Type B pancreatic cell (in vitro differentiated cells): ENCODE measurements around the gene SPAG6. TPM values are rescaled to one million over a fixed set of nuclear protein-coding genes. Genes with fewer than 3 reads are reported as not detected.
"Not testable (repeated sequence)": the region's sequence is repeated elsewhere in the genome, so short reads cannot be mapped to it uniquely, and the experiment has no call there.

Experiments used
- DNase-seq: peaks from one replicate; pipeline ENCODE4 v3.0.0; 2021; ENCODE audit warnings: mixed read lengths; ENCODE audit not compliant: unreplicated experiment; ENCODE audit errors: extremely low spot score
- H3K27ac Mint-ChIP-seq: 2 replicates; pipeline ENCODE4 v1.8.0; 2021; ENCODE audit warnings: mild to moderate bottlenecking, mixed read lengths
- H3K27me3 Mint-ChIP-seq: 2 replicates; pipeline ENCODE4 v1.8.0; 2021; ENCODE audit warnings: mixed read lengths
- H3K36me3 Mint-ChIP-seq: 2 replicates; pipeline ENCODE4 v1.8.0; 2021; ENCODE audit warnings: mixed read lengths
- H3K4me1 Mint-ChIP-seq: one replicate; pipeline ENCODE4 v1.8.0; 2021; ENCODE audit warnings: mixed read lengths; ENCODE audit not compliant: unreplicated experiment
- H3K4me3 Mint-ChIP-seq: 2 replicates; pipeline ENCODE4 v1.8.0; 2021; ENCODE audit warnings: mild to moderate bottlenecking, mixed read lengths
- H3K9me3 Mint-ChIP-seq: 2 replicates; pipeline ENCODE4 v1.8.0; 2021; ENCODE audit warnings: mixed read lengths
- CTCF ChIP-seq: fragments of 200-600 bp; sonication (generic); conservative IDR thresholded peaks from 2 replicates; pipeline ENCODE4 v1.5.0; 2021; ENCODE audit warnings: antibody characterized with exemption, mild to moderate bottlenecking
- total RNA-seq: library from RNA; stranded (reverse); gene quantifications from 2 replicates; pipeline ENCODE4 v1.2.1, GENCODE V29; 2021; ENCODE audit warnings: low replicate concordance

SPAG6 gene
- total RNA-seq, 1 donor from 2014 or later = 6.6 TPM

DNA sequence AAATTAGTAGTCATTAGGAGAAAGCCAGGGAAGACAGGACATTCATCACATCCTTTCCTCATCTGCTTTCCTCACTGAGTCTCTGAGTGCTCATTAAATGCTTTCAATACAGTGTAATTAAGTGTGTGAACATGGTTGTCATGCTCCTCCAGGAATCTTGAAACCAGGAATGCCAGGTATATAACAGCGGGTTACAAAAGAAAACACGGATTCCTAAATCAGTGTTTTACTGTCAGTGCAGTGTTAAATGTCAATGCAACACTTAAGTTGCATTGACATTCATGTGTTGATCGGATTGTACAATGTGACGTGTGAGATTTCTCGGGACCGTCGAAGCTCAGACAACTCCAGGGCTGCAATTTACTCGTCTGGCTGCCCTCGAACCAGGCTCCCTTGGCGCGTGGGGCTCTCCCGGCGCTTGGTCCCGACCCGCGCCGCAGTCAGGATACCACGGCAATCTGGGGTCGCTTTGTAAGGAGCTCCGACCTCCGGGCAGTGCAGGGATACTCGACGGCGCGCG, 455 bp upstream of the SPAG6 start:
- Mint-ChIP-seq H3K27ac (peak overlapping the region; percentile 4), H3K36me3 (peaks cover 8% of the 10 kb centered on the region), H3K9me3 (peaks cover 5% of the 10 kb centered on the region), H3K4me1 (peaks cover 5% of the 10 kb centered on the region), H3K27me3 (peaks cover 84% of the 10 kb centered on the region), H3K4me3 (peak overlapping the region; percentile 80)
- DNase-seq = no peak
- TF ChIP-seq CTCF = no peak

DNA sequence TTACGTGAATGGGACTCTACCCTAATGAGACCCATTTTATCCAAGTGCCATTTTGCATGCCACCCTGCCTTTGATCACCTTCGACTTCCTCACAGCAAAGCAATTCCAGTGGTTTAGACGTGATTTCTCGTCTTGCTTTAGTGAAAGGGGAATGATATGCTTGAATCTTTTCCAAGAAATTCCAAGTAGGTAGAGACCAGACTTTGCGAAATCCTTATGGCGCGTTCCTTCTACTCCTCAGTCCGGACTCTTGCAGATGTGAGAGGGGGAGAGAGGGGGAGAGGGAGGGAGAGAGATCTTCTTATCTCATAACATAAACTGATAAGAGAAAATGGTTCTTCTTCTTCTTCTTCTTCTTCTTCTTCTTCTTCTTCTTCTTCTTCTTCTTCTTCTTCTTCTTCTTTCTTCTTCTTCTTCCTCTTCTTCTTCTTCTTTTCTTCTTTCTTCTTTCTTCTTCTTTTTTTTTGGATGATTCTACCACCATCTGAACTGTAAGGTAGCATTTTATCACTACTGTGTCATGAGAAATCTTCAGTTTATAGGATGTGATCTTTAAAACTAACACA, 883 bp downstream of the SPAG6 start:
- peaks cover 8% of the 10 kb centered on the region for H3K36me3 Mint-ChIP-seq

DNA sequence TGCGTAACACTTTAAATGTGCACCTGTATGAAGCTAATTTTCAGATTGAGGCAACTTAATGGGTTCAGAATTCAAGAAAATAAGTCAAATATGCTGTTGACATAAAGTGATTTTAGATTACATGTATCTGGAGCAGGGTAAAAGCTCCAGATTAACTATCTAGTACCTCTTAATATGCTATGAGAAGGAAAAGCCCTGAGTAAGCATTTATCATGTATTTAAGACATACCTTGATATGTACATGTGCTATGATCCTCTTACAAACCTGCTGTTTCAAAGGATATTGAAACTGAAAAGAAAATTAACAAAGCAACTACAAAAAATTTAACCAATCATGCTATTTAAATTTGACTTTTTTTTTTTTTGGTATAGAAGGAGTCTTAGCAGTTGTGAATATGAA, 4.5 kb downstream of the SPAG6 start:
- H3K4me1 Mint-ChIP-seq = no peaks in the 10 kb centered on the region
- H3K4me3 Mint-ChIP-seq = no peak overlapping the region
- DNase-seq = no peak
- H3K9me3 Mint-ChIP-seq = peaks cover 5% of the 10 kb centered on the region
- no peak overlapping the region for H3K27ac Mint-ChIP-seq
- TF ChIP-seq CTCF = no peak
- H3K27me3 Mint-ChIP-seq = peaks cover 54% of the 10 kb centered on the region
- peaks cover 4% of the 10 kb centered on the region for H3K36me3 Mint-ChIP-seq

More for the DNA sequence above, 883 bp downstream of the SPAG6 start:
- no peak for DNase-seq
- TF ChIP-seq CTCF = no peak
- peak overlapping the region; percentile 69 for H3K27ac Mint-ChIP-seq
- H3K4me1 Mint-ChIP-seq = no peaks in the 10 kb centered on the region
- H3K27me3 Mint-ChIP-seq = peaks cover 83% of the 10 kb centered on the region
- H3K4me3 Mint-ChIP-seq = peak overlapping the region; percentile 73
- H3K9me3 Mint-ChIP-seq = peaks cover 5% of the 10 kb centered on the region

- Mint-ChIP-seq H3K9me3 (peaks cover 4% of the 10 kb centered on the region), H3K27ac (no peak overlapping the region), H3K27me3 (peaks cover 41% of the 10 kb centered on the region), H3K36me3 (peaks cover 4% of the 10 kb centered on the region), H3K4me1 (no peaks in the 10 kb centered on the region), H3K4me3 (no peak overlapping the region)
- no peak for TF ChIP-seq CTCF
- no peak for DNase-seq
Measured at GRCh38 chr10:22351131-22351703, 5.9 kb downstream of the SPAG6 start.

- Mint-ChIP-seq H3K4me1 (no peaks in the 10 kb centered on the region), H3K4me3 (no peak overlapping the region), H3K27ac (no peak overlapping the region), H3K27me3 (peaks cover 7% of the 10 kb centered on the region), H3K36me3 (no peaks in the 10 kb centered on the region), H3K9me3 (no peaks in the 10 kb centered on the region)
- no peak for DNase-seq
- no peak for TF ChIP-seq CTCF
Measured at GRCh38 chr10:22356324-22356873, 11.1 kb downstream of the SPAG6 start.

DNA sequence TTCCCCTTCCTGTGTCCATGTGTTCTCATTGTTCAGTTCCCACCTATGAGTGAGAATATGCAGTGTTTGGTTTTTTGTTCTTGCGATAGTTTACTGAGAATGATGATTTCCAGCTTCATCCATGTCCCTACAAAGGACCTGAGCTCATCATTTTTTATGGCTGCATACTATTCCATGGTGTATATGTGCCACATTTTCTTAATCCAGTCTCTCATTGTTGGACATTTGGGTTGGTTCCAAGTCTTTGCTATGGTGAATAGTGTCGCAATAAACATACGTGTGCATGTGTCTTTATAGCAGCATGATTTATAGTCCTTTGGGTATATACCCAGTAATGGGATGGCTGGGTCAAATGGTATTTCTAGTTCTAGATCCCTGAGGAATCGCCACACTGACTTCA, 12.5 kb downstream of the SPAG6 start:
- not testable (repeated sequence) for H3K9me3 Mint-ChIP-seq, DNase-seq, H3K4me3 Mint-ChIP-seq, H3K27ac Mint-ChIP-seq, H3K36me3 Mint-ChIP-seq, H3K27me3 Mint-ChIP-seq, H3K4me1 Mint-ChIP-seq
